Colonic mucosa (tissue), 4 donors: ENCODE results near the gene HDHD5. TPM values are rescaled to one million over a fixed set of nuclear protein-coding genes. Genes with fewer than 3 reads are reported as not detected.

Experiments
- DNase-seq: peaks from one replicate; pipeline ENCODE4 v3.0.0-alpha.2; 2020
- H3K27ac ChIP-seq: fragments of 200-600 bp; one replicate; pipeline ENCODE4 v1.8.0; 2021
- H3K27me3 ChIP-seq: fragments of 200-600 bp; one replicate; pipeline ENCODE4 v1.8.0; 2021
- H3K36me3 ChIP-seq: fragments of 200-600 bp; one replicate; pipeline ENCODE4 v1.8.0; 2021
- H3K4me1 ChIP-seq: fragments of 200-600 bp; one replicate; pipeline ENCODE4 v1.8.0; 2021; ENCODE audit warnings: mild to moderate bottlenecking
- H3K4me3 ChIP-seq: fragments of 200-600 bp; one replicate; pipeline ENCODE4 v1.8.0; 2021
- H3K9ac ChIP-seq, 2 donors: one replicate each; pipeline ENCODE4 v1.7.0; 2013; ENCODE audit warnings: control low read depth in 2 of 2, low read depth in 2 of 2, low read length in 2 of 2
- H3K9me3 ChIP-seq: fragments of 200-600 bp; one replicate; pipeline ENCODE4 v1.8.0; 2021
- CTCF ChIP-seq: fragments of 200-600 bp; IDR thresholded peaks from one replicate; pipeline ENCODE4 v1.8.0; 2022; ENCODE audit warnings: antibody characterized with exemption, mild to moderate bottlenecking
- intact Hi-C: fragments of 100-400 bp; cut with DNase I; formaldehyde crosslinking; loops from one replicate; pipeline ENCODE4 v1.14.1; 2022
- total RNA-seq, 2 donors: library from RNA; stranded (reverse); fragmentation: NEBNext Ultra II Directional in 1 of 2; extraction: Animal tissue kit (Norgen Biotek cat#: 25700) in 1 of 2; gene quantifications; one replicate each; pipeline ENCODE4 v1.2.1, GENCODE V29; 2021
- donor health status: healthy.
- donor health status: DM: no; HTN: no; CAD: no.
- donor health status: DM: no; HTN: no; CAD: no.

HDHD5 gene
- total RNA-seq, 2 donors from 2014 or later, result 38.1 to 50.0 TPM

DNA sequence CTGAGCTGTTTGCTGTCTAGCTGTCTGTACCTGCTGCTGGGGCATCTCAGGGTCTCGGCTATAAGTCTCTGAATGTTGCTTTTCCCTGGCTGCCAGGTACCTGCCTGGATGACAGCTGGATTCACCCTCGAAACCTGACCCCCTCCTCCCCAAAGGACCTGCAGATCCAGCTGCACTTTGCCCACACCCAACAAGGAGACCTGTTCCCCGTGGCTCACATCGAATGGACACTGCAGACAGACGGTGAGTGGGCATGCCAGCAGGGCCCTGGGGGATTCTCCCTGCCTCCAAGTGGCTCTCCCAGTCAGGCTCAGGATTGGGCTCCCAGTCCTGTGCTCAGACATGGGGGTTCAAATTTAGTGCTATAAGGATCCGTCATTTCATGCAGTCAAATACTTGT is 61.4 kb downstream of the HDHD5 start:
- Histone ChIP-seq H3K27ac (no peak overlapping the region), H3K27me3 (no peaks in the 10 kb centered on the region), H3K4me3 (no peak overlapping the region), H3K9ac (no peak overlapping the region), H3K36me3 (no peaks in the 10 kb centered on the region), H3K4me1 (no peaks in the 10 kb centered on the region), H3K9me3 (no peaks in the 10 kb centered on the region)
- intact Hi-C loops, result no loop called here
- no peak for DNase-seq
- no peak for TF ChIP-seq CTCF

DNA sequence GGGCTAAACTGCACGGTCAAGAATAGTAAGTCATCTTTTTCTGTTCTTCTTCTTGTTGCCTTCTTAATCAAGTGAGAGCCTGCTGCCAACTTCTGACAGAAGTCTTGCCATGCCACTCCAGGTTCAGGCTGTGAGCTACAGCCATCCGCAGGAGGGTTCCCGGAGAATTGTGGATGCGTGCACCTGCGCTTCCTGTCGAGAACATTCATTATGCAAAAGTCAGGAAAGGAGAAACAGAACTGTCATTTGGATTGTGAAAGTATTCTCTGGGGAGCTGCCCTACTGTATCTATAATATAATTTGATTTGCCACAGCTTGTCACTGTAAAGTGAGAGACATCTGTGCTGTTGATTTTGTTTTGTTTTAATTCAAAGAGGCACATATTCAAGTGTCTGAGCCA is 62.0 kb downstream of the HDHD5 start:
- no peaks in the 10 kb centered on the region for H3K9me3 ChIP-seq
- H3K4me1 ChIP-seq, result no peaks in the 10 kb centered on the region
- H3K27ac ChIP-seq, result no peak overlapping the region
- H3K4me3 ChIP-seq, result no peak overlapping the region
- no peak overlapping the region for H3K9ac ChIP-seq
- H3K27me3 ChIP-seq, result no peaks in the 10 kb centered on the region
- DNase-seq, result no peak
- intact Hi-C loops, result no loop called here
- no peak for TF ChIP-seq CTCF
- no peaks in the 10 kb centered on the region for H3K36me3 ChIP-seq

DNA sequence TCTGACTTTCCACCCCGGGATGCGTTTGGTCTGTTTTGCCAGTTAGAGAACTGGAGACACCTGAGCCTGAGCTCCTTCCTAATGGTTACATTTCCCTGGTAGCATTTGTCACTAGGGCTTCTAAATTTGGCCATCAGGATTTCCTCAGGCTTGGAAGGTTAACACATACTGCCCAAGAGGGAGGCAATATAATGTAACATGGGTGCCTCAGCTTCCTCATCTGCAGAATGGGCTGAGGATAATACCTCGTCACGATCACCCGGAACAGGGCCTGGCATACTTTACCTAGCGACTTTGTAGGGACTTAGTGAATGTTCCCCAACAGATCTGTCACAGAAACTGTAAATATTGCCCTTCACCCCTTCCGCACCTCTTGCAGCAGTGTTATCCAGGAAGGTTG is 63.0 kb downstream of the HDHD5 start:
- no peak overlapping the region for H3K9ac ChIP-seq
- TF ChIP-seq CTCF, result no peak
- H3K36me3 ChIP-seq, result no peaks in the 10 kb centered on the region
- DNase-seq, result no peak
- H3K4me1 ChIP-seq, result no peaks in the 10 kb centered on the region
- intact Hi-C loops, result no loop called here
- H3K27ac ChIP-seq, result no peak overlapping the region
- H3K9me3 ChIP-seq, result no peaks in the 10 kb centered on the region
- H3K4me3 ChIP-seq, result no peak overlapping the region
- H3K27me3 ChIP-seq, result no peaks in the 10 kb centered on the region

DNA sequence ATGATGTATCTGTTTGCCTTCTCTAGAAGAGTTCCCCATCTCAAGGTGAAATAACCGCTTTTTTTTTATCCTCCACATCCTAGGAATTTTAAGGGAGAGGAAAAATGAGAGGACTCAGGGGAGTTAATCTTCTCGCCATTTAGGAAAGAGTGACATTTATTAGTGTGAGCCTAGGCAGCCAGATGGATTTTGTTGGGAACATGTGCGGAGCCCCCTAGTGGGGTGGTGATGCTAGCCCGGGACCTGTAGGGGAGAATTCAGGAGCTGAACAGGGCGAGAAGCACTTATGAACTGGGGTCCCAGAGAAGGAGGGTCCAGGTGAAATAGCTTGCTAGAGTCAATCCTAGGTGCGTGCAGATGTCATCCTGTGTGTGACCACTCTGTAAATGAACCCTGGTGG is 63.5 kb downstream of the HDHD5 start:
- Histone ChIP-seq H3K27ac (no peak overlapping the region), H3K4me1 (no peaks in the 10 kb centered on the region), H3K36me3 (no peaks in the 10 kb centered on the region), H3K9me3 (no peaks in the 10 kb centered on the region), H3K4me3 (no peak overlapping the region), H3K9ac (no peak overlapping the region), H3K27me3 (no peaks in the 10 kb centered on the region)
- no peak for TF ChIP-seq CTCF
- DNase-seq, result no peak
- intact Hi-C loops, result no loop called here

- TF ChIP-seq CTCF, result no peak
- H3K4me1 ChIP-seq, result no peaks in the 10 kb centered on the region
- no peaks in the 10 kb centered on the region for H3K27me3 ChIP-seq
- intact Hi-C loops, result no loop called here
- H3K27ac ChIP-seq, result no peak overlapping the region
- H3K9ac ChIP-seq, result no peak overlapping the region
- H3K9me3 ChIP-seq, result no peaks in the 10 kb centered on the region
- no peak overlapping the region for H3K4me3 ChIP-seq
- H3K36me3 ChIP-seq, result no peaks in the 10 kb centered on the region
- DNase-seq, result no peak
Observed at GRCh38 chr22:17093081-17093480, 66.0 kb downstream of the HDHD5 start.

DNA sequence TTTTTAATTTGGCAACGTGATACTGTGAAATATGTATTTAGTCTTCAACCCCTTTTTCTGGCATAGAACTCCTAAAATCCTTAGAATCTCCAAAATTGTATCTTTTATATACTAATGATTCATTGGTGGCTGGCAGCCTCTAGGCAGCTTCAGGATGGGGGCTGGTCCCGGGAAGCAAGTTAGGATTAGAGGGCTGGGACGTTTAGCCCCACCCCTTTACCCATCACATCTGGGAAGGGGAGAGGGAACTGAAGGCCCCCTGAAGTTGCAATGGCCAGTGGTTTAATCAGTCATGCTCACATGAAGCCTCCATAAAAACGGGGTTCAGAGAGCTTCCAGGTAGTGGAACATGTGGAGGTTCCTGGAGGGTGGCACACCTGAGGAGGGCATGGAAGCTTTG is 67.2 kb downstream of the HDHD5 start:
- TF ChIP-seq CTCF, result no peak
- Histone ChIP-seq H3K36me3 (no peaks in the 10 kb centered on the region), H3K4me1 (no peaks in the 10 kb centered on the region), H3K9me3 (no peaks in the 10 kb centered on the region), H3K27me3 (no peaks in the 10 kb centered on the region), H3K9ac (no peak overlapping the region), H3K4me3 (no peak overlapping the region), H3K27ac (no peak overlapping the region)
- intact Hi-C loops, result no loop called here
- DNase-seq, result no peak
